A549 (cell line): ENCODE measurements around the gene SPRR2A.

Experiments used
- CEBPB ChIP-seq, 2 experiments: fragments of >200 bp in 1 of 2; sonication (Bioruptor Twin) in 1 of 2; formaldehyde crosslinking in 1 of 2; IDR thresholded peaks; 2 replicates each; pipeline ENCODE4 v1.6.1; 2012 to 2016
- SMC3 ChIP-seq: fragments of >200 bp; sonication (Bioruptor Twin); formaldehyde crosslinking; IDR thresholded peaks from 3 replicates; pipeline ENCODE4 v1.6.1; 2018; ENCODE audit warnings: inconsistent platforms

GRCh38 chr1:153087652-153088051 is 30.3 kb upstream of the SPRR2A start:
- TF ChIP-seq SMC3 (no peak), CEBPB (IDR thresholded peaks at IDR 0.05) (no peak)
